ENCODE data around the gene AGFG2.
A peak's percentile ranks its signal among the peaks of the same experiment; 100 is the strongest.

AGFG2 gene

DNA sequence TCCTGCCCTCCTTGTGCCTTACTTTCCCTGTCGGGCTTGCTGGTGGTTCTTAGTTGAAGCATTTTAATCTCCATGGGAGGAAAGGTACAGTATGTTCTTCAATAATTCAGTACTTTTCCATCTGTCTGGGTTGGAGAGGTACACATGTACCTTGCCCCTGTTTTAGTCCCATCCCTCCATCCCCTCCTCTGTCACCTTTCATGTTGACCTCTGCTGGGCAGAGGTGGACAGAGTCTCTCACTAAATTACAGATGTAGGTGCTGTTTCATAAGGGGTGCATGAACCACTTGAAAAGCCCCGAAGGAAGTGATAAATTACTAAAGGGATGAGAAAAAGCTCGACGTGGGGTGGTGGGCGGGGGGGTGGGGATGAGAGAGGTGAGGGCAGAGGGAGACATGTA, 5.4 kb downstream of the AGFG2 start:
- ATAC-seq: no peak
- TF ChIP-seq RARB (CRISPR knock-in tag; IDR thresholded peaks at IDR 0.05) (no peak), ZC3H10 (CRISPR knock-in tag; IDR thresholded peaks at IDR 0.05) (no peak)

DNA sequence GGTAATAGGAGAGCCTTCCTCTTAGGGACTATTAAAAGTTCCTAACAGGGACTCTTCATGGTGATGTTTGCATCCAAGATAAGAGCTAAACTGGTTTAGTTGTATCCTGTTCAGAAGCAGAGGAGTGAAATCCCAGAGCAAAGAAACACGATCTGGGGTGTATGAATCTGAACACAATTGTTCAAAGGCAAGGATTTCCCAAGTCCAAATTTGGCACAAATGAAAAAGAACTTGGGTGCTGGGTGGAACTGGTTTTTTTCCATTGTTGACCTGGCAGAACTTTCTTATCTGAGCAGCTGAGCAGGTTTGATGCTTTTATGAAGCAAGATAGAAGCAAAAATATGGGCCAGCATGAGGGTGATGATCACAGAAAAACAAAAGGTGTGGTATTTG, 6.0 kb downstream of the AGFG2 start:
- ATAC-seq: peak; percentile 4; the same call in 1 of the 3 replicates
- TF ChIP-seq, protein P1, sequence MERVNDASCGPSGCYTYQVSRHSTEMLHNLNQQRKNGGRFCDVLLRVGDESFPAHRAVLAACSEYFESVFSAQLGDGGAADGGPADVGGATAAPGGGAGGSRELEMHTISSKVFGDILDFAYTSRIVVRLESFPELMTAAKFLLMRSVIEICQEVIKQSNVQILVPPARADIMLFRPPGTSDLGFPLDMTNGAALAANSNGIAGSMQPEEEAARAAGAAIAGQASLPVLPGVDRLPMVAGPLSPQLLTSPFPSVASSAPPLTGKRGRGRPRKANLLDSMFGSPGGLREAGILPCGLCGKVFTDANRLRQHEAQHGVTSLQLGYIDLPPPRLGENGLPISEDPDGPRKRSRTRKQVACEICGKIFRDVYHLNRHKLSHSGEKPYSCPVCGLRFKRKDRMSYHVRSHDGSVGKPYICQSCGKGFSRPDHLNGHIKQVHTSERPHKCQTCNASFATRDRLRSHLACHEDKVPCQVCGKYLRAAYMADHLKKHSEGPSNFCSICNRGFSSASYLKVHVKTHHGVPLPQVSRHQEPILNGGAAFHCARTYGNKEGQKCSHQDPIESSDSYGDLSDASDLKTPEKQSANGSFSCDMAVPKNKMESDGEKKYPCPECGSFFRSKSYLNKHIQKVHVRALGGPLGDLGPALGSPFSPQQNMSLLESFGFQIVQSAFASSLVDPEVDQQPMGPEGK (CRISPR knock-in tag; IDR thresholded peaks at IDR 0.05; ENCODE audit: borderline replicate concordance): no peak
- TF ChIP-seq ARNTL (CRISPR knock-in tag; IDR thresholded peaks at IDR 0.05; ENCODE audit: borderline replicate concordance, low read depth): no peak
- TF ChIP-seq, protein P2, sequence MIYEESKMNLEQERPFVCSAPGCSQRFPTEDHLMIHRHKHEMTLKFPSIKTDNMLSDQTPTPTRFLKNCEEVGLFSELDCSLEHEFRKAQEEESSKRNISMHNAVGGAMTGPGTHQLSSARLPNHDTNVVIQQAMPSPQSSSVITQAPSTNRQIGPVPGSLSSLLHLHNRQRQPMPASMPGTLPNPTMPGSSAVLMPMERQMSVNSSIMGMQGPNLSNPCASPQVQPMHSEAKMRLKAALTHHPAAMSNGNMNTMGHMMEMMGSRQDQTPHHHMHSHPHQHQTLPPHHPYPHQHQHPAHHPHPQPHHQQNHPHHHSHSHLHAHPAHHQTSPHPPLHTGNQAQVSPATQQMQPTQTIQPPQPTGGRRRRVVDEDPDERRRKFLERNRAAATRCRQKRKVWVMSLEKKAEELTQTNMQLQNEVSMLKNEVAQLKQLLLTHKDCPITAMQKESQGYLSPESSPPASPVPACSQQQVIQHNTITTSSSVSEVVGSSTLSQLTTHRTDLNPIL (CRISPR knock-in tag; IDR thresholded peaks at IDR 0.05; ENCODE audit: low read depth): no peak
- no peak for TF ChIP-seq ZC3H10 (CRISPR knock-in tag; IDR thresholded peaks at IDR 0.05)
- no peak for TF ChIP-seq ESRRG (CRISPR knock-in tag; IDR thresholded peaks at IDR 0.05)
- TF ChIP-seq, protein P3, sequence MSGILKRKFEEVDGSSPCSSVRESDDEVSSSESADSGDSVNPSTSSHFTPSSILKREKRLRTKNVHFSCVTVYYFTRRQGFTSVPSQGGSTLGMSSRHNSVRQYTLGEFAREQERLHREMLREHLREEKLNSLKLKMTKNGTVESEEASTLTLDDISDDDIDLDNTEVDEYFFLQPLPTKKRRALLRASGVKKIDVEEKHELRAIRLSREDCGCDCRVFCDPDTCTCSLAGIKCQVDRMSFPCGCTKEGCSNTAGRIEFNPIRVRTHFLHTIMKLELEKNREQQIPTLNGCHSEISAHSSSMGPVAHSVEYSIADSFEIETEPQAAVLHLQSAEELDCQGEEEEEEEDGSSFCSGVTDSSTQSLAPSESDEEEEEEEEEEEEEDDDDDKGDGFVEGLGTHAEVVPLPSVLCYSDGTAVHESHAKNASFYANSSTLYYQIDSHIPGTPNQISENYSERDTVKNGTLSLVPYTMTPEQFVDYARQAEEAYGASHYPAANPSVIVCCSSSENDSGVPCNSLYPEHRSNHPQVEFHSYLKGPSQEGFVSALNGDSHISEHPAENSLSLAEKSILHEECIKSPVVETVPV (CRISPR knock-in tag; IDR thresholded peaks at IDR 0.05): no peak

DNA sequence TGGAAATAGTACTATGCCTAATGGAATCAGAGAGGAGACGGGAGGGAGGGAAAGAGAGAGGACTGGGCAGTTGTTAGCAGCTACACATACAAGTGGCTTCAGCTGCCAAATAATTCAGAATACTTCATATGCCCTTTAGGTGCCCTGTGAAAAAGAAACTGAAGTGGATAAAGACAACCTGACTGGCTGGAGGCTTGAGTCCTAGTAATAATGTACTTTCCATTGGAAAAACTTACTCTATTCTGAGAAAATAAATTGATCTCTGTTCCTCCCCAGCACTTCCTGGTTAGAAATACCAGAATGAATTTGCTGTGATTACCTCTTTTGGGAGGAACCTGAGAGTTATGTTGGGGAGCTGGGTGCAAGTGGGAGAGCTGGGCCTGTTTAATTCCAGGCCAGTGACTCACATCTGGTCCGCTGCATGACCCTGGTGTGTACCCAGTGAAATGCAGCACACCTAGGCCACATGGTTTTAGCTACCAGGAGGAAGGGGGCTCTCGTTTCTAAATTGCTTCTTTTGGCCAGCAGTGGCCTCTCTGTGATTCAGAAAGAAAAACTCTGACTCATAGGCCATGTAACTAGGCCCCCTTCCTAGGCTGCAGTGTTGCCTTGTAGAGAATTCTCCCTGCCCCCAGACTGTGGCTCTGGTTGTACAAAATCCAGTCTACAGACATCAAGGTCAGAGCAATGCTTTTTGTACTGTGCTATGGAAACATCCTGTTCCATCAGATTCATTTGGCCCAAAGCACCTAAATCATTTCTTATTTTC, 6.5 kb downstream of the AGFG2 start:
- peak; percentile 65; the same call in 1 of the 2 replicates for TF ChIP-seq GLIS3 (CRISPR knock-in tag; IDR thresholded peaks at IDR 0.05)
- TF ChIP-seq, protein P4, sequence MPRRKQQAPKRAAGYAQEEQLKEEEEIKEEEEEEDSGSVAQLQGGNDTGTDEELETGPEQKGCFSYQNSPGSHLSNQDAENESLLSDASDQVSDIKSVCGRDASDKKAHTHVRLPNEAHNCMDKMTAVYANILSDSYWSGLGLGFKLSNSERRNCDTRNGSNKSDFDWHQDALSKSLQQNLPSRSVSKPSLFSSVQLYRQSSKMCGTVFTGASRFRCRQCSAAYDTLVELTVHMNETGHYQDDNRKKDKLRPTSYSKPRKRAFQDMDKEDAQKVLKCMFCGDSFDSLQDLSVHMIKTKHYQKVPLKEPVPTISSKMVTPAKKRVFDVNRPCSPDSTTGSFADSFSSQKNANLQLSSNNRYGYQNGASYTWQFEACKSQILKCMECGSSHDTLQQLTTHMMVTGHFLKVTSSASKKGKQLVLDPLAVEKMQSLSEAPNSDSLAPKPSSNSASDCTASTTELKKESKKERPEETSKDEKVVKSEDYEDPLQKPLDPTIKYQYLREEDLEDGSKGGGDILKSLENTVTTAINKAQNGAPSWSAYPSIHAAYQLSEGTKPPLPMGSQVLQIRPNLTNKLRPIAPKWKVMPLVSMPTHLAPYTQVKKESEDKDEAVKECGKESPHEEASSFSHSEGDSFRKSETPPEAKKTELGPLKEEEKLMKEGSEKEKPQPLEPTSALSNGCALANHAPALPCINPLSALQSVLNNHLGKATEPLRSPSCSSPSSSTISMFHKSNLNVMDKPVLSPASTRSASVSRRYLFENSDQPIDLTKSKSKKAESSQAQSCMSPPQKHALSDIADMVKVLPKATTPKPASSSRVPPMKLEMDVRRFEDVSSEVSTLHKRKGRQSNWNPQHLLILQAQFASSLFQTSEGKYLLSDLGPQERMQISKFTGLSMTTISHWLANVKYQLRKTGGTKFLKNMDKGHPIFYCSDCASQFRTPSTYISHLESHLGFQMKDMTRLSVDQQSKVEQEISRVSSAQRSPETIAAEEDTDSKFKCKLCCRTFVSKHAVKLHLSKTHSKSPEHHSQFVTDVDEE (CRISPR knock-in tag; IDR thresholded peaks at IDR 0.05): no peak
- TF ChIP-seq, protein P1 (CRISPR knock-in tag; IDR thresholded peaks at IDR 0.05; ENCODE audit: borderline replicate concordance): peak; percentile 64; the same call in 1 of the 2 replicates
- peak; percentile 64; the same call in 1 of the 2 replicates for TF ChIP-seq ZFP3 (CRISPR knock-in tag; IDR thresholded peaks at IDR 0.05)
- peak; percentile 95 for ATAC-seq

DNA sequence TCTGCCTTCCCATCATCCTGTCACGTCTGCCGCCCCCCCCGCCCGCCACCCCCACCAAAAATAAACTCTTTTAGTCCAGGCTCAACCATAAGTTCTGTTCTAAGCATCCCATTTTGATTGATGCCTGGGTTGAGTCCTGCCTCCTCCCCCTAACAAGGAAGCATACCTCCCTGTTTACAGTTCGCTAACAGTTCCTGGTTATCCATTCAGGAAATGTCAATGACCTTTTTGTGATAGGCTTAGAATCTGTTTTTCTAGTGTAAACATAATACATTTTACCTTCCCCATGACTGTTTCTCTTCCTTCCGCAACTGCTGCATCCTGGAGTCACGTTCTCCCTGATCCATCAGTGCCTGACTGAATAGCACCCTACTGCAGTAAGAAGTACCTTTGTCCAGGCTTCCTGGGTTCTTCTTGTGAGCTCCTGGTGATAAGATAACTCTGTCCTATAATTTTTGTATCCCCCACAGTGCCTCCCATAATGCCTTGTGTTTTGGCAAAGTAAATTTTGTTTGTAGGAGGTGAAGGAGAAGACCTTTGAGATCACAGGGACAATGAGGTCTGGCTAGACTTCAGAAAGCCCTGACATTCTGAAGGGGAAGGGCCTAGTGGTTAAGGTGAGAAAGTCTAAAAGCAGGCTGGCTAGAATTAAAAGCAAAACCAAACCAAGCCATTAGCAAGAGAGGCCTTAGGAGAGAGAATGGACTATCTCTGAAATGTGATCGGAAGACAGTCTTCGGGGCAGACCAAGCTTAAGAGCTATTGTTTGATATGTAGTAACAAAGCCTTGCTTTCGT, 7.3 kb downstream of the AGFG2 start:
- TF ChIP-seq ARNTL (CRISPR knock-in tag; IDR thresholded peaks at IDR 0.05; ENCODE audit: borderline replicate concordance, low read depth) (no peak), ZC3H10 (CRISPR knock-in tag; IDR thresholded peaks at IDR 0.05) (no peak), ZNF70 (CRISPR knock-in tag; IDR thresholded peaks at IDR 0.05) (no peak), ZNF8 (CRISPR knock-in tag; IDR thresholded peaks at IDR 0.05) (no peak)
- peak; percentile 37 for ATAC-seq

Measured in SK-N-SH treated with all-trans-retinoic acid at 6 μM for 48 hours (cell line).